ENCODE results near the gene SMPDL3A. TPM values are rescaled to one million over a fixed set of nuclear protein-coding genes. Genes with fewer than 3 reads are reported as not detected.
A peak's percentile ranks its signal among the peaks of the same experiment; 100 is the strongest.
"Not testable (repeated sequence)": the region's sequence is repeated elsewhere in the genome, so short reads cannot be mapped to it uniquely, and the experiment has no call there.

Gene SMPDL3A, protein sequence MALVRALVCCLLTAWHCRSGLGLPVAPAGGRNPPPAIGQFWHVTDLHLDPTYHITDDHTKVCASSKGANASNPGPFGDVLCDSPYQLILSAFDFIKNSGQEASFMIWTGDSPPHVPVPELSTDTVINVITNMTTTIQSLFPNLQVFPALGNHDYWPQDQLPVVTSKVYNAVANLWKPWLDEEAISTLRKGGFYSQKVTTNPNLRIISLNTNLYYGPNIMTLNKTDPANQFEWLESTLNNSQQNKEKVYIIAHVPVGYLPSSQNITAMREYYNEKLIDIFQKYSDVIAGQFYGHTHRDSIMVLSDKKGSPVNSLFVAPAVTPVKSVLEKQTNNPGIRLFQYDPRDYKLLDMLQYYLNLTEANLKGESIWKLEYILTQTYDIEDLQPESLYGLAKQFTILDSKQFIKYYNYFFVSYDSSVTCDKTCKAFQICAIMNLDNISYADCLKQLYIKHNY
- 10 to 100 TPM; 11.0 to 19.9 (median 15.6) TPM for total RNA-seq

DNA sequence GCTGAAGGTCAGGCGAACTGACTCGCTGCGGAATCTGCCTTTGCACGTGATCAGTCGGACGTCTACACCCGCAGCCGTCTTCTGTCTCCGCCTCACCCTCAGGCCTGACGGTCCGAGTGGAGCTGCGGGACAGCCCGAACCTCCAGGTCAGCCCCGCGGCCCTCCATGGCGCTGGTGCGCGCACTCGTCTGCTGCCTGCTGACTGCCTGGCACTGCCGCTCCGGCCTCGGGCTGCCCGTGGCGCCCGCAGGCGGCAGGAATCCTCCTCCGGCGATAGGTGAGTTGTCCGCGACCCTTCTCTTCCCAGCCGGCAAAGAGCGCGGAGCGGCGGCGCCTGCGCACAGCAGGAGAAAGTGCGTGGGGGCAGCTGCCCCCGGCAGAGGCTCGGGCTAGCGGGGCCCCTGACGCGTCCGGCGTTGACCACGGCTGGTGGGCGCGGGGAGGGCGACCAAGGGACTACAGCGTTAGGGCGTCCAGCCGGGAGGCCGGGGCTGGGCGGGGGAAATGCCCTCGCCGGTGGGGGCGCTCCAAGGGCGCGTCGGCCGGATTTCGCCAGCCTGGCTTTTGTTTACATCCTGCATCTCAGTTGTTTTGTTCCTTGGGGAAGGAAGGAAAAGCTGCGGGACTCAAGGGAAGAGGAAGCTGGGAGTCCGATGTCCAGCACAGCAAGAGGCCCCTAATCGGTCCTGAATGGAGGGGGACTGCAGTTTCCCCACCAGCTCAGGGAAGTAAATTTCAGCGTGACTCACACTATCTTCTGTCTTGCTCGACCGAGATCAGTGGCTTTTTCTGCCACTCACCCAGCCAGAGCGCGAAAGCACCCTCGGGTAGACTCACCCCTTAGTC lies at the start of gene SMPDL3A:
TSS of gene SMPDL3A (plus strand) at position 77 of the 846 bp plus-strand sequence. CDS start at position 166, 89 bp downstream.
- 0 to 6% methylated on average over 9 to 46 of the region's 71 CpGs for WGBS, 2 donors
- no peaks in the 10 kb centered on the region for H3K36me3 ChIP-seq
- peak within 1 kb of the TSS; percentile 53 to 79 (median 60) for H3K4me3 ChIP-seq
- TF ChIP-seq EP300 (IDR thresholded peaks at IDR 0.05) (no peak), POLR2A (IDR thresholded peaks at IDR 0.05) (peak in 2 of 4 donors; percentile 76 to 87), POLR2AphosphoS5 (IDR thresholded peaks at IDR 0.05) (peak; percentile 47 to 57)
- TF ChIP-seq, protein P1, sequence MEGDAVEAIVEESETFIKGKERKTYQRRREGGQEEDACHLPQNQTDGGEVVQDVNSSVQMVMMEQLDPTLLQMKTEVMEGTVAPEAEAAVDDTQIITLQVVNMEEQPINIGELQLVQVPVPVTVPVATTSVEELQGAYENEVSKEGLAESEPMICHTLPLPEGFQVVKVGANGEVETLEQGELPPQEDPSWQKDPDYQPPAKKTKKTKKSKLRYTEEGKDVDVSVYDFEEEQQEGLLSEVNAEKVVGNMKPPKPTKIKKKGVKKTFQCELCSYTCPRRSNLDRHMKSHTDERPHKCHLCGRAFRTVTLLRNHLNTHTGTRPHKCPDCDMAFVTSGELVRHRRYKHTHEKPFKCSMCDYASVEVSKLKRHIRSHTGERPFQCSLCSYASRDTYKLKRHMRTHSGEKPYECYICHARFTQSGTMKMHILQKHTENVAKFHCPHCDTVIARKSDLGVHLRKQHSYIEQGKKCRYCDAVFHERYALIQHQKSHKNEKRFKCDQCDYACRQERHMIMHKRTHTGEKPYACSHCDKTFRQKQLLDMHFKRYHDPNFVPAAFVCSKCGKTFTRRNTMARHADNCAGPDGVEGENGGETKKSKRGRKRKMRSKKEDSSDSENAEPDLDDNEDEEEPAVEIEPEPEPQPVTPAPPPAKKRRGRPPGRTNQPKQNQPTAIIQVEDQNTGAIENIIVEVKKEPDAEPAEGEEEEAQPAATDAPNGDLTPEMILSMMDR (IDR thresholded peaks at IDR 0.05) = peak in 5 of 6 experiments; percentile 33 to 53 (median 49)
- ATAC-seq (ENCODE audit: low FRiP score in 2 of 2) (peak; percentile 89 to 92), DNase-seq (peak; percentile 71 to 95)
- H3K27me3 ChIP-seq = no peaks in the 10 kb centered on the region
- H3K4me1 ChIP-seq = peaks cover 23 to 31% (median 26%) of the 10 kb centered on the region in 4 donors
- peak within 1 kb of the TSS; percentile 92 to 99 (median 94) for H3K27ac ChIP-seq
- H3K9me3 ChIP-seq = no peaks in the 10 kb centered on the region

DNA sequence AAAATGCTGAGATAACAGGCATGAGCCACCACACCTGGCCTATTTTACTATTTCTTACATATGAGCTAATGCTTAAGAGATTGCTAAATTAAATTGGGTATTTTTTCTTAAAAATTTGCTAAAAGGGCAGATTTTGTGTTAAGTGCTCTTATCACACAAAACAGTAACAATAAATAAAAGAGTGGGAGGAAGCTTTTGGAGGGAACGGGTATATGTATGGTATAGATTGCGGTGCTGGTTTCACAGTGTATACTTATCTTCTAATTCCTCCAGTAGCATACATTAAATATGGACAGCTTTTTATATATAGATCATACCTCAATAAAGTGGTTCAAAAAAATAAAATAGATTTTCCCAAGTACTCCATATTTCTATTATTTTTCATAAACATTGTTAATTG lies 49.0 kb upstream of the SMPDL3A start:
- DNase-seq = no peak
- H3K4me1 ChIP-seq = no peaks in the 10 kb centered on the region
- H3K27me3 ChIP-seq = no peaks in the 10 kb centered on the region
- no peaks in the 10 kb centered on the region for H3K9me3 ChIP-seq
- H3K4me3 ChIP-seq = no peak overlapping the region
- TF ChIP-seq POLR2A (IDR thresholded peaks at IDR 0.05) = no peak
- TF ChIP-seq, protein P1 (IDR thresholded peaks at IDR 0.05) = no peak
- no peak for TF ChIP-seq POLR2AphosphoS5 (IDR thresholded peaks at IDR 0.05)
- no peak for TF ChIP-seq EP300 (IDR thresholded peaks at IDR 0.05)
- ATAC-seq (ENCODE audit: low FRiP score in 2 of 2) = no peak
- 94 to 99% methylated on average over 2 of the region's 2 CpGs for WGBS, 2 donors
- H3K36me3 ChIP-seq = no peaks in the 10 kb centered on the region
- no peak overlapping the region for H3K27ac ChIP-seq

DNA sequence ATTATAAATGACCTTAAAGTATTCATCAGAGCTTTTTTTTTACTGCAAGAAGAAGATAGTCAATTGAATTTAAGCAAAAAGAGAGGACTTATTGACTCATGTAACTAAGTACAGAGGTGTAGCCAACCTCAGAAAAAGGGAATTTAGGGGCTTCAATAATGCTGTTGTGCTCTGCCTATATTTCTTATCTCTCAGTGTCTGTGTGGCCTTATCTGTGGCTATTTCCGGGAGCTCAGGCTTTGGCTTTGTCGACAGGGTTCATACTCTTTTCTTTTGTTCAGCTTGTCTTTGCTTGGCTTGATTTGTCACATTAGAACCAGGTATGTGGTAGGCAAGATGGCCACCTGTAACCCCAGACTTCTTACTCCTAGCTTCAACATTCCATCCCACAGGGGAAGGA lies 48.1 kb upstream of the SMPDL3A start:
- no peak for ATAC-seq (ENCODE audit: low FRiP score in 2 of 2)
- TF ChIP-seq POLR2A (IDR thresholded peaks at IDR 0.05) (no peak), POLR2AphosphoS5 (IDR thresholded peaks at IDR 0.05) (no peak), EP300 (IDR thresholded peaks at IDR 0.05) (no peak)
- TF ChIP-seq, protein P1 (IDR thresholded peaks at IDR 0.05) = no peak
- 81 to 93% methylated on average over 2 of the region's 2 CpGs for WGBS, 2 donors

DNA sequence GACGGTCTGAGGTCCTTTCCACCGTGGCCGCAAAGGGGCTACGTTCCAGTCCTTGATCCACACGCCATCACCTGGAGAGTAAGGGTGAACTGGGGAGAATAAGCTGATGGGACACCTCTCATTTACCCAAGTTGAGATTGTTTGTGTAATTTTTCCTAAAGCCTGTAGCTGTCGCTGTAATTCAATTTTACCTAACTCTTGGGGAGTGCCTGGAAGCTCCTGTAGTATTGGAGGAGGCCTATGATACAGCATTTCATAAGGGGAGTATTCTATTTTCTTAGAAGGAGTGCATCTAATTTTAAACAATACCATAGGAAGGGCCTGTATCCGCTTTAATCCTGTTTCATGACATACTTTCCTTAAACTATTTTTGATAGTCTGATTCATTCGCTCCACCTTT lies 44.8 kb upstream of the SMPDL3A start:
- DNase-seq = not testable (repeated sequence)
- H3K27ac ChIP-seq = peak overlapping the region in 1 of 4 donors; percentile 73
- WGBS, 2 donors = 25 to 27% methylated on average over 8 of the region's 8 CpGs

More for the DNA sequence above, 48.1 kb upstream of the SMPDL3A start:
- H3K27me3 ChIP-seq = no peaks in the 10 kb centered on the region
- H3K4me1 ChIP-seq = peaks cover 0 to 2% (median 0%) of the 10 kb centered on the region in 4 donors
- no peak for DNase-seq
- no peaks in the 10 kb centered on the region for H3K9me3 ChIP-seq
- H3K4me3 ChIP-seq = no peak overlapping the region
- H3K36me3 ChIP-seq = no peaks in the 10 kb centered on the region
- H3K27ac ChIP-seq = no peak overlapping the region

More for the DNA sequence above, 44.8 kb upstream of the SMPDL3A start:
- ATAC-seq (ENCODE audit: low FRiP score in 2 of 2); H3K27me3 ChIP-seq; H3K36me3 ChIP-seq; H3K9me3 ChIP-seq; H3K4me1 ChIP-seq; H3K4me3 ChIP-seq: not testable (repeated sequence)
- TF ChIP-seq, protein P1 (IDR thresholded peaks at IDR 0.05) = peak in 2 of 6 experiments; percentile 7 to 19
